Measurements from ENCODE around the gene PPT2.

PPT2 gene

DNA sequence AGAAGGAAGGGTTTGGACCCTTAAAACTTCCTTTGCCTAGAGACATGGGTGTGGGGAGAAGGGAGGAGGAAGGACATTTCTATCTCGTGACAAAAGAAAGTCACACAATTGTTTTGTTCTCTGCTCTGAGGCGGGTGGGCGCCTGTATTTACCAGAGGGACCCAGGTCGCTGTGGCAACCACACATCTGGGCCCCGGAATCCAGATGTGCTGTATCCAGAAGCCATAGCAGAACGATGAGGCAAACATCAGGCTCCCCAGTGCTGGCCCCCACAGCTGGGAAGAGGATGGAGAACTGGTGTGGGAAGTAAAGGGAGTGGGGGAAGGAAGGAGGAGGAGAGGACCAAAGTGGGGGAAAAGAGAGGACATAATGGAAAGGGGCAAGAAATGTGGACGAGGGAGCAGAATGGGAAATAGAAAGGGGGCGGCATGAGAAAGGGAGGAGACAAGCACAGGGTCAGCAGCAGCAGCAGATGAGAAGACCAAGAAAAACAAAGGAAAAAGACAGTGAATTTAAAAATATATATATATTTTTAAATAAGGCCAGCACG, 41.4 kb upstream of the PPT2 start:
- H3K9ac ChIP-seq (ENCODE audit: low read length in 2 of 2): peak overlapping the region in 1 of 2 donors; percentile 23
- peaks cover 51% of the 10 kb centered on the region for H3K4me1 ChIP-seq (ENCODE audit: control insufficient read depth, insufficient read depth, low read length)
- no peak overlapping the region for H3K4me3 ChIP-seq (ENCODE audit: low read length in 2 of 2)
- no peaks in the 10 kb centered on the region for H3K9me3 ChIP-seq (ENCODE audit: control insufficient read depth in 2 of 2, low read length in 2 of 2)
- H3K36me3 ChIP-seq (ENCODE audit: control insufficient read depth in 2 of 2, insufficient read depth in 2 of 2, low read length in 2 of 2): peaks cover 16 to 21% of the 10 kb centered on the region in 2 donors
- H3K27ac ChIP-seq (ENCODE audit: low read length): peak overlapping the region; percentile 77
- H3K27me3 ChIP-seq (ENCODE audit: control insufficient read depth in 1 of 2, insufficient read depth in 2 of 2, low read length in 2 of 2): no peaks in the 10 kb centered on the region

- Histone ChIP-seq H3K9me3 (ENCODE audit: control insufficient read depth in 2 of 2, low read length in 2 of 2) (no peaks in the 10 kb centered on the region), H3K27ac (ENCODE audit: low read length) (peak overlapping the region; percentile 61), H3K27me3 (ENCODE audit: control insufficient read depth in 1 of 2, insufficient read depth in 2 of 2, low read length in 2 of 2) (no peaks in the 10 kb centered on the region), H3K4me3 (ENCODE audit: low read length in 2 of 2) (no peak overlapping the region), H3K4me1 (ENCODE audit: control insufficient read depth, insufficient read depth, low read length) (peaks cover 43% of the 10 kb centered on the region), H3K36me3 (ENCODE audit: control insufficient read depth in 2 of 2, insufficient read depth in 2 of 2, low read length in 2 of 2) (peaks cover 22 to 30% of the 10 kb centered on the region in 2 donors), H3K9ac (ENCODE audit: low read length in 2 of 2) (peak overlapping the region in 1 of 2 donors; percentile 2)
Measured at GRCh38 chr6:32113386-32114352, 40.3 kb upstream of the PPT2 start.

DNA sequence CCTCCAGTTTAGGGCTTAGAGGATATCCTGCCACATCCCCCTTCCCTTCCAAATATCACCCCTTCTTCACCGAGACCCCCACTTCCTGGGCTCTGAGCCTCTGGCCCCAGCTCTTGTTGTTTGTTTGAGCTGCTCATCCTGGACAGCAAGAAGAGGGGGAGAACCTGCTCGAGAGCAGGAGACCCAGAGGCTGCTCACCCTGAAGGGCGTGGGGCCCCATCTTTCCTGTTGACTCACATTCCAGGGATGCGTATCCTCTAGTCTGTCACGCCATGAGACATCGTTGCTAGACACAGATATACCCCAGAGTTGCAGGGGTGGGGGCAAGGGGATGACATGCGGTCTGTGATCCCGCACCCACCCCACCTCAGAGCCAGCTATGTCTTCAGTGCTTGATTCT, 39.1 kb upstream of the PPT2 start:
- H3K9me3 ChIP-seq (ENCODE audit: control insufficient read depth in 2 of 2, low read length in 2 of 2): no peaks in the 10 kb centered on the region
- no peak overlapping the region for H3K9ac ChIP-seq (ENCODE audit: low read length in 2 of 2)
- peaks cover 43% of the 10 kb centered on the region for H3K4me1 ChIP-seq (ENCODE audit: control insufficient read depth, insufficient read depth, low read length)

DNA sequence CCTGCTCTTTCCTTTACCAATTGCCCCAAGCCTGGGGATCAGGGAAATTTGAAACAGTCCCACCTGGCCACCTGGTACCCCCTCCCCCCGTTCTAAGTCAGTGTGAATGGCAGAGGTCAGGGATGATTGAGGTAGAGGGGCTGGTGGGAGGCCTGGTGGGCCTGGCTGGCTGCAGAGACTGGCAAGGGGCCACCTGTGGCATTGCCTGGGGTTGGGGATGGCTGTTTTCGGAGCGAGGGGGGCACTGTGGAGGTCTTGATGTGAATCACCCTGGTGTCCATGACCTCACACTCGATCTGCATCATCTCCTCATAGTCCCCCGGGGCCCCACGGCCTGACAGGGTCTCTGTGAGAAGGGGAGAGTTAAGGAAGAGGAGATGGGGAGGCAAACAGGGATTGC, 38.3 kb upstream of the PPT2 start:
- Histone ChIP-seq H3K9ac (ENCODE audit: low read length in 2 of 2) (no peak overlapping the region), H3K4me3 (ENCODE audit: low read length in 2 of 2) (no peak overlapping the region), H3K36me3 (ENCODE audit: control insufficient read depth in 2 of 2, insufficient read depth in 2 of 2, low read length in 2 of 2) (peaks cover 33 to 36% of the 10 kb centered on the region in 2 donors), H3K27me3 (ENCODE audit: control insufficient read depth in 1 of 2, insufficient read depth in 2 of 2, low read length in 2 of 2) (no peaks in the 10 kb centered on the region), H3K4me1 (ENCODE audit: control insufficient read depth, insufficient read depth, low read length) (peaks cover 34% of the 10 kb centered on the region), H3K9me3 (ENCODE audit: control insufficient read depth in 2 of 2, low read length in 2 of 2) (no peaks in the 10 kb centered on the region), H3K27ac (ENCODE audit: low read length) (peak overlapping the region; percentile 41)

More for the DNA sequence above, 39.1 kb upstream of the PPT2 start:
- Histone ChIP-seq H3K27me3 (ENCODE audit: control insufficient read depth in 1 of 2, insufficient read depth in 2 of 2, low read length in 2 of 2) (no peaks in the 10 kb centered on the region), H3K36me3 (ENCODE audit: control insufficient read depth in 2 of 2, insufficient read depth in 2 of 2, low read length in 2 of 2) (peaks cover 30 to 33% of the 10 kb centered on the region in 2 donors), H3K27ac (ENCODE audit: low read length) (no peak overlapping the region), H3K4me3 (ENCODE audit: low read length in 2 of 2) (no peak overlapping the region)

DNA sequence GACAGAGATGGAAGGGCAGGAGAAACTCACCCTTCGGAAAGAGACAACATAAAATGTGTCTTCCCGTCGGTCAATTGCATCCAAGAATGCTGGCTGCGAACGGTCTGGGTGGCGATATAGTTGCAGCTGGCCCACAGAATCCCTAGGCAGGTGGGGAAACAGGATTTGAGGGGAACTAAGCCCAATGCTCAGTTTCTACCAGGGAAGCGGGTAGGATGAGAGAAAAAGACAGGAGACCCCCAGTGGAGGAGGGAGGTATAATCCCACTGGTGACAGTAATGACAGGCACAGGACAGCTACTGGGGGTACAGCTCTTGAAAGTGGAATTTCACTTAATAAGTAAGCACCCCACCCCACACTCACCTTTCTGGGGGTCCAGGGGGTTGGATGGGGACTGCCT, 37.3 kb upstream of the PPT2 start:
- peaks cover 28% of the 10 kb centered on the region for H3K4me1 ChIP-seq (ENCODE audit: control insufficient read depth, insufficient read depth, low read length)
- H3K27me3 ChIP-seq (ENCODE audit: control insufficient read depth in 1 of 2, insufficient read depth in 2 of 2, low read length in 2 of 2): no peaks in the 10 kb centered on the region
- H3K4me3 ChIP-seq (ENCODE audit: low read length in 2 of 2): no peak overlapping the region
- H3K9me3 ChIP-seq (ENCODE audit: control insufficient read depth in 2 of 2, low read length in 2 of 2): no peaks in the 10 kb centered on the region
- H3K9ac ChIP-seq (ENCODE audit: low read length in 2 of 2): no peak overlapping the region
- no peak overlapping the region for H3K27ac ChIP-seq (ENCODE audit: low read length)
- H3K36me3 ChIP-seq (ENCODE audit: control insufficient read depth in 2 of 2, insufficient read depth in 2 of 2, low read length in 2 of 2): peaks cover 41 to 42% of the 10 kb centered on the region in 2 donors

DNA sequence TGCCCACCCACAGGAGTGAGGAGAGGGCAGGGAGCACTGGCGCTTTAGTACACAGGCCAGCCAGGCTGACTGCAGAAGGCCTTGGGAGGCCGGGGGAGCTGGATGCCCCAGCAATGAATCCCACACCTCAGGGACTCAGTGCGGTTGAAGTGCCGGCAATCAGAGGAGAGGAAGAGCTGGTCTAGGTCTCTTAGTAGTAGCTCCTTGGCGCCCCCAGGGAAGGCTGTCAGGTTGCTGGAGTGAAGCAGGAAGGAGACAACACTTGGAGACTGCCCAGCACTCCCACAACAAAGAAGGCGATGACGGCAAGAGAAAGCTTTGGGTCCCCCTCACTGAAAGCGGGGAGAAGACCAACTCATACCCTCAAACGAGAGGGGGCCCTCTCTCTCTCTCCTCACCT, 36.5 kb upstream of the PPT2 start:
- H3K36me3 ChIP-seq (ENCODE audit: control insufficient read depth in 2 of 2, insufficient read depth in 2 of 2, low read length in 2 of 2): peaks cover 47 to 48% of the 10 kb centered on the region in 2 donors
- no peaks in the 10 kb centered on the region for H3K9me3 ChIP-seq (ENCODE audit: control insufficient read depth in 2 of 2, low read length in 2 of 2)
- H3K9ac ChIP-seq (ENCODE audit: low read length in 2 of 2): no peak overlapping the region
- H3K4me3 ChIP-seq (ENCODE audit: low read length in 2 of 2): no peak overlapping the region
- H3K4me1 ChIP-seq (ENCODE audit: control insufficient read depth, insufficient read depth, low read length): peaks cover 24% of the 10 kb centered on the region
- no peaks in the 10 kb centered on the region for H3K27me3 ChIP-seq (ENCODE audit: control insufficient read depth in 1 of 2, insufficient read depth in 2 of 2, low read length in 2 of 2)
- no peak overlapping the region for H3K27ac ChIP-seq (ENCODE audit: low read length)

DNA sequence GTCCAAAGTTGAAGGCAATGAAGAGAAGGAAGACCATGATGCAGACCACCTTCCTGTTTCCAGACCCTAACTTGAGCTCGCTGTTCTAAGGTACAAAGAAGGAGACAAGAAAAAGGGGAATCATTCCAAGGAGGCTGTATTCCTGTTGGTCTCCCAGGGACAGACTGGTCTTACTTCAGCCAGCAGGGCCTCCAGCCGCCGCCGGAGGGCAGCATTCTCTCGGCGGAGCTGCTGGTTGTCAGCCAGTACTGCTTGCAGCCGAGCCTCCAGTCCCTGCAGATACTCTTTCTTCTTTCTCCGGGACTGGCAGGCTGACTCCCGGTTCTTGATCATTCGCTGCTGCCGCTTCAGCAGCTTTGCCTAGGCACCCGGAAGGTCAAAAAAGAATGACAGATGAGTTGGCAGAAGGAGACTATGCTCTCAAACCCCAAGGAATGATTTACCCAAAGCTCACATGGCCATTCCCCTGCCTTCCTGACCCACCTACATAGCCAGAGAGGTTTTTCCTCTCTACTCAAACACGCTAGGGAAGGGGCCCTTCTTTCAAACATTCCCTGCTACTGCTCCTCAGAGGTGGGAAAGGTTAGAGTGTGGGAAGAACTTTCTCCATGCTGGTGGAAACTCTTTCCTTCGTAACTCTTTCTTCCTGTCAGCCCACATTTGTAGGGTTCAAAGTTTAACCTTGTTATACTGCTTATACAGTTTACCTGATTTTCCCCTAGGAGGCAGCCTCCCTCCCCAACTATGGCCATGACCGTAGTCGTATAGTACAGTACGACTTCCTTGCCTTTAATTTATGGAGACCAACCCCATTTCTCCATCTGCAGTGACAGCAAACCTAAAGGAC, 34.9 kb upstream of the PPT2 start:
- peaks cover 16% of the 10 kb centered on the region for H3K4me1 ChIP-seq (ENCODE audit: control insufficient read depth, insufficient read depth, low read length)
- H3K36me3 ChIP-seq (ENCODE audit: control insufficient read depth in 2 of 2, insufficient read depth in 2 of 2, low read length in 2 of 2): peaks cover 47 to 53% of the 10 kb centered on the region in 2 donors
- no peaks in the 10 kb centered on the region for H3K9me3 ChIP-seq (ENCODE audit: control insufficient read depth in 2 of 2, low read length in 2 of 2)
- peak overlapping the region; percentile 6 to 55 for H3K9ac ChIP-seq (ENCODE audit: low read length in 2 of 2)
- H3K27me3 ChIP-seq (ENCODE audit: control insufficient read depth in 1 of 2, insufficient read depth in 2 of 2, low read length in 2 of 2): no peaks in the 10 kb centered on the region
- peak overlapping the region; percentile 24 for H3K27ac ChIP-seq (ENCODE audit: low read length)
- no peak overlapping the region for H3K4me3 ChIP-seq (ENCODE audit: low read length in 2 of 2)

DNA sequence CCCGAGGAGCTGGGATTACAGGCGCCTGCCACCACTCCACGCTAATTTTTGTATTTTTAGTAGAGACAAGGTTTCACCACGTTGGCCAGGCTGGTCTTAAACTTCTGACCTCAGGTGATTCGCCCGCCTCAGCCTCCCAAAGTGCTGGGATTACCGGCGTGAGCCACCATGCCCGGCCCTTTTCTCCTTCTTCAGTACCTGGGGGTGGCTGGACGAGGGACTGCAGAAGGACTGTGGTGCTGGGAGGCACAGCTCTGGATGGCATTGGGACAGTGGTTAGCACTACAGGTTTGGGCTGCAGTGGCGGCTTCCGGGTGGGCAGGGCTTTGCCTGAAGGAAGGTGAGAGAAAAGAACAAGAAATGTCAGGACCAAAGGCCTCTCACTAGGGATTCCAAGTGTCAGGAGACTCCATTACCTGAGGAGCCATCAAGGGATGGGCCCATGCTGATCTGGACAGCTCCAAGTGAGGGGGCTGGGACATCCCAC, 33.3 kb upstream of the PPT2 start:
- Histone ChIP-seq H3K9me3 (ENCODE audit: control insufficient read depth in 2 of 2, low read length in 2 of 2) (no peaks in the 10 kb centered on the region), H3K4me1 (ENCODE audit: control insufficient read depth, insufficient read depth, low read length) (peaks cover 16% of the 10 kb centered on the region), H3K27ac (ENCODE audit: low read length) (no peak overlapping the region), H3K4me3 (ENCODE audit: low read length in 2 of 2) (no peak overlapping the region), H3K9ac (ENCODE audit: low read length in 2 of 2) (no peak overlapping the region), H3K27me3 (ENCODE audit: control insufficient read depth in 1 of 2, insufficient read depth in 2 of 2, low read length in 2 of 2) (no peaks in the 10 kb centered on the region), H3K36me3 (ENCODE audit: control insufficient read depth in 2 of 2, insufficient read depth in 2 of 2, low read length in 2 of 2) (peaks cover 44 to 54% of the 10 kb centered on the region in 2 donors)

DNA sequence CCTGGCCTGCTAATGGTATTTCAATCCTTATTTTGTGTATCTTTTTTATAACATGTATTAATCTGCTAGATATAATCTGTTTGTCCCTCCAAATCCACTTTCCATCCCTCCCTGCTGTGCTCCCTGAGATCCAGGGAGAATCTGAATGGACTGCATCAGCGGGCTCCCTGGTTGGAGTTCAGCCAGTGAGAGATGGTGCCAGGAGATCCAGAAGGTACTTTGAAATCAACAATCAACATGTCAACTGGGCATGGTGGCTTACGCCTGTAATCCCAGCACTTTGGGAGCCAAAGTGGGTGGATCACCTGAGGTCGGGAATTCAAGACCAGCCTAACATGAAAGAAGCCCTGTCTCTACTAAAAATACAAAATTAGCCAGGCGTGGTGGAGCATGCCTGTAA, 30.3 kb upstream of the PPT2 start:
- H3K4me1 ChIP-seq (ENCODE audit: control insufficient read depth, insufficient read depth, low read length): peaks cover 32% of the 10 kb centered on the region
- H3K4me3 ChIP-seq (ENCODE audit: low read length in 2 of 2): no peak overlapping the region
- no peak overlapping the region for H3K9ac ChIP-seq (ENCODE audit: low read length in 2 of 2)
- H3K27me3 ChIP-seq (ENCODE audit: control insufficient read depth in 1 of 2, insufficient read depth in 2 of 2, low read length in 2 of 2): no peaks in the 10 kb centered on the region
- no peak overlapping the region for H3K27ac ChIP-seq (ENCODE audit: low read length)
- peaks cover 35 to 36% of the 10 kb centered on the region in 2 donors for H3K36me3 ChIP-seq (ENCODE audit: control insufficient read depth in 2 of 2, insufficient read depth in 2 of 2, low read length in 2 of 2)
- H3K9me3 ChIP-seq (ENCODE audit: control insufficient read depth in 2 of 2, low read length in 2 of 2): no peaks in the 10 kb centered on the region

- Histone ChIP-seq H3K4me1 (ENCODE audit: control insufficient read depth, insufficient read depth, low read length) (peaks cover 32% of the 10 kb centered on the region), H3K9ac (ENCODE audit: low read length in 2 of 2) (peak overlapping the region; percentile 82 to 95), H3K27ac (ENCODE audit: low read length) (no peak overlapping the region), H3K9me3 (ENCODE audit: control insufficient read depth in 2 of 2, low read length in 2 of 2) (no peaks in the 10 kb centered on the region), H3K27me3 (ENCODE audit: control insufficient read depth in 1 of 2, insufficient read depth in 2 of 2, low read length in 2 of 2) (no peaks in the 10 kb centered on the region), H3K36me3 (ENCODE audit: control insufficient read depth in 2 of 2, insufficient read depth in 2 of 2, low read length in 2 of 2) (peaks cover 15 to 21% of the 10 kb centered on the region in 2 donors), H3K4me3 (ENCODE audit: low read length in 2 of 2) (peak overlapping the region; percentile 97 to 100)
Measured at GRCh38 chr6:32126880-32127279, 27.1 kb upstream of the PPT2 start.
